HepG2 (cell line): Measurements from ENCODE around the gene DAZAP1. TPM values are rescaled to one million over a fixed set of nuclear protein-coding genes. Genes with fewer than 3 reads are reported as not detected.

Experiments used
- AGO1 ChIP-seq: fragments of 200-400 bp; formaldehyde crosslinking; IDR thresholded peaks from 2 replicates; pipeline ENCODE4 v1.6.1; 2017; ENCODE audit warnings: mild to moderate bottlenecking, low read depth, low read length, moderate library complexity; ENCODE audit not compliant: poor library complexity, severe bottlenecking
- CREB1 ChIP-seq, 2 experiments: fragments of 450-650 bp in 1 of 2; IDR thresholded peaks; 2 replicates each; pipeline ENCODE4 v1.6.1; 2016 to 2017; ENCODE audit warnings: control low read depth in 1 of 2, mild to moderate bottlenecking in 1 of 2, missing compliant biosample characterization in 1 of 2, missing genetic modification characterization in 1 of 2
- FOXK1 ChIP-seq: sonication (generic); formaldehyde crosslinking; IDR thresholded peaks from 2 replicates; pipeline ENCODE4 v1.4.0; 2020; ENCODE audit warnings: low read depth, missing genetic modification reagents, borderline replicate concordance
- KAT7 ChIP-seq: IDR thresholded peaks from 2 replicates; pipeline ENCODE4 v1.6.1; 2018; ENCODE audit warnings: borderline replicate concordance, missing compliant biosample characterization
- NFE2L1 ChIP-seq: sonication (generic); formaldehyde crosslinking; IDR thresholded peaks from 2 replicates; pipeline ENCODE4 v1.4.0; 2020; ENCODE audit warnings: missing genetic modification reagents, mild to moderate bottlenecking, borderline replicate concordance
- PHF20 ChIP-seq: sonication (generic); formaldehyde crosslinking; IDR thresholded peaks from 2 replicates; pipeline ENCODE4 v1.5.0; 2020; ENCODE audit warnings: mild to moderate bottlenecking, missing genetic modification reagents
- SAP130 ChIP-seq: IDR thresholded peaks from 2 replicates; pipeline ENCODE4 v1.6.1; 2016; ENCODE audit warnings: low read depth
- SKI ChIP-seq: fragments of 450-650 bp; IDR thresholded peaks from one replicate; pipeline ENCODE4 v1.6.1; 2018; ENCODE audit warnings: mild to moderate bottlenecking; ENCODE audit not compliant: partially characterized antibody
- SMAD1 ChIP-seq: sonication (generic); formaldehyde crosslinking; IDR thresholded peaks from 2 replicates; pipeline ENCODE4 v1.4.0; 2020; ENCODE audit warnings: missing genetic modification reagents, low read depth, mild to moderate bottlenecking, borderline replicate concordance
- TSC22D2 ChIP-seq: sonication (generic); formaldehyde crosslinking; IDR thresholded peaks from 2 replicates; pipeline ENCODE4 v1.5.1; 2020; ENCODE audit warnings: missing genetic modification reagents, mild to moderate bottlenecking, borderline replicate concordance
- XRCC5 ChIP-seq: fragments of 200-400 bp; formaldehyde crosslinking; optimal IDR thresholded peaks from 2 replicates; pipeline ENCODE3; 2017; ENCODE audit warnings: mild to moderate bottlenecking, low read length
- ZFYVE20 ChIP-seq: sonication (generic); formaldehyde crosslinking; IDR thresholded peaks from 2 replicates; pipeline ENCODE4 v1.8.0; 2023; ENCODE audit warnings: low read depth, mild to moderate bottlenecking, moderate library complexity, missing genetic modification reagents, borderline replicate concordance
- ZNF274 ChIP-seq: sonication (generic); formaldehyde crosslinking; IDR thresholded peaks from 2 replicates; pipeline ENCODE4 v1.5.1; 2020; ENCODE audit warnings: mild to moderate bottlenecking, missing genetic modification reagents
- ZNF772 ChIP-seq: sonication (generic); formaldehyde crosslinking; IDR thresholded peaks from 2 replicates; pipeline ENCODE4 v1.5.0; 2020; ENCODE audit warnings: mild to moderate bottlenecking, missing genetic modification reagents
- ZNF776 ChIP-seq: sonication (generic); formaldehyde crosslinking; IDR thresholded peaks from 2 replicates; pipeline ENCODE4 v1.4.0; 2020; ENCODE audit warnings: mild to moderate bottlenecking, missing genetic modification reagents
- polyA plus RNA-seq, 8 experiments: library from polyadenylated mRNA; depleted of rRNA in 3 of 8; stranded (reverse) in 7 of 8; unstranded in 1 of 8; fragments of >200 nt; fragmentation: Illumina TruSeq in 4 of 8; extraction: Trizol in 4 of 8; gene quantifications; 2 replicates each; pipeline versions ENCODE4 v1.2.1 to v1.2.3, GENCODE V29; 2011 to 2016; ENCODE audit warnings: low read depth in 4 of 8, missing spikeins in 1 of 8, mixed read lengths in 1 of 8; ENCODE audit not compliant: insufficient read depth in 1 of 8
- total RNA-seq, 5 experiments: library from RNA; depleted of rRNA; stranded (reverse); fragments of >200 nt; fragmentation: Illumina TruSeq; extraction: Trizol; gene quantifications; 2 replicates each; pipeline ENCODE4 v1.2.3, GENCODE V29; 2016; ENCODE audit warnings: low read depth in 1 of 5
- TF ChIP-seq, protein P1 (sequence below): conservative IDR thresholded peaks from 2 replicates; pipeline ENCODE4 v1.6.1; 2018; ENCODE audit warnings: missing genetic modification reagents
- TF ChIP-seq, protein P2 (sequence below): sonication (generic); formaldehyde crosslinking; IDR thresholded peaks from 2 replicates; pipeline ENCODE4 v1.9.0; 2022; ENCODE audit warnings: missing genetic modification reagents, mild to moderate bottlenecking, borderline replicate concordance
- TF ChIP-seq, protein P3 (sequence below): sonication (generic); formaldehyde crosslinking; IDR thresholded peaks from 2 replicates; pipeline ENCODE4 v1.4.0; 2020; ENCODE audit warnings: missing genetic modification reagents
- TF ChIP-seq, protein P4 (sequence below): sonication (generic); formaldehyde crosslinking; IDR thresholded peaks from 2 replicates; pipeline ENCODE4 v1.4.0; 2020; ENCODE audit warnings: mild to moderate bottlenecking, missing genetic modification reagents

Gene DAZAP1
- total and polyA plus RNA-seq, 2 of the 13 experiments (the other 11 are each of a cell fraction or from before 2014, with no cell fraction given): 63.3 to 79.2 TPM

DNA sequence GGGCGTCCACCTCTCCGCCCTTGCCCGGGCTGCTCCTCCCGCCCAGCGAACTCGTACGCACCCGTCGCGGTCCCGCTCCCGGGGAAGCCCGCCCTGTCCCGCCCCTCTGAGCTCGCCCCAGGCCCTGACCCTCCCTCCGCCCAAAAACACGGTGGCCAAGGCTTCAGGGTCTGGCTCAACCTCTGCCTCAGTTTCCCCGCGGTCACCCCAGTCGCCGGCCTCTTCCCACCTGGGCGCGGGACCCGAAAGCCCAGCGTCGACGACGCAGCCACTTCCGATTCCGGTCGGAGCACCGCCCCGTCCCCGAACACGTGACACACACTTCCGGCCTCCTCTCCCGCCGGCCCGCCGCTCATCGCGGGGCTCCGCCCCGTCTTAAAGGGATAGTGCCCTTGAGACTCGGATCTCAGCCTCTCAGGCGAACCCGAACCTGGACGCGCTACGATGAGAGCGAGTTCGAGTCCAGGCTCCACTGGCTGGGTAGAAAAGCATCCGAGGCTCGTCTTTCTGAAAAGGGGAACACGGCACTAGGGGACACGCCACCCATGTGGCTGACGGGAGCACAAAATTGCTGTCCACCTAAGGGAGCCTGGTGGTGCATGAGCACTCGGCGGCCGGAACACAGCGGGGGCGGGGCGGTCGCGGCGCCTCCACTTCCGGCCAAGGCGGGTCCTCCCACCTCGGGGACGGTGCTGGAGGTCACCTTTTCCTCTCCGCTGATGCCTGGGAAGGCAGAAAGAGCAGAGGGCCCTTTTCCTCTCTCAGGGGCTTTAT is 71.7 kb downstream of the DAZAP1 start, which contains the start of gene C19orf25 (continued):
- TF ChIP-seq, protein P1, sequence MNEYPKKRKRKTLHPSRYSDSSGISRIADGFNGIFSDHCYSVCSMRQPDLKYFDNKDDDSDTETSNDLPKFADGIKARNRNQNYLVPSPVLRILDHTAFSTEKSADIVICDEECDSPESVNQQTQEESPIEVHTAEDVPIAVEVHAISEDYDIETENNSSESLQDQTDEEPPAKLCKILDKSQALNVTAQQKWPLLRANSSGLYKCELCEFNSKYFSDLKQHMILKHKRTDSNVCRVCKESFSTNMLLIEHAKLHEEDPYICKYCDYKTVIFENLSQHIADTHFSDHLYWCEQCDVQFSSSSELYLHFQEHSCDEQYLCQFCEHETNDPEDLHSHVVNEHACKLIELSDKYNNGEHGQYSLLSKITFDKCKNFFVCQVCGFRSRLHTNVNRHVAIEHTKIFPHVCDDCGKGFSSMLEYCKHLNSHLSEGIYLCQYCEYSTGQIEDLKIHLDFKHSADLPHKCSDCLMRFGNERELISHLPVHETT (CRISPR knock-in tag): peak; percentile 70; the same call in 1 of the 2 replicates
- TF ChIP-seq, protein P2, sequence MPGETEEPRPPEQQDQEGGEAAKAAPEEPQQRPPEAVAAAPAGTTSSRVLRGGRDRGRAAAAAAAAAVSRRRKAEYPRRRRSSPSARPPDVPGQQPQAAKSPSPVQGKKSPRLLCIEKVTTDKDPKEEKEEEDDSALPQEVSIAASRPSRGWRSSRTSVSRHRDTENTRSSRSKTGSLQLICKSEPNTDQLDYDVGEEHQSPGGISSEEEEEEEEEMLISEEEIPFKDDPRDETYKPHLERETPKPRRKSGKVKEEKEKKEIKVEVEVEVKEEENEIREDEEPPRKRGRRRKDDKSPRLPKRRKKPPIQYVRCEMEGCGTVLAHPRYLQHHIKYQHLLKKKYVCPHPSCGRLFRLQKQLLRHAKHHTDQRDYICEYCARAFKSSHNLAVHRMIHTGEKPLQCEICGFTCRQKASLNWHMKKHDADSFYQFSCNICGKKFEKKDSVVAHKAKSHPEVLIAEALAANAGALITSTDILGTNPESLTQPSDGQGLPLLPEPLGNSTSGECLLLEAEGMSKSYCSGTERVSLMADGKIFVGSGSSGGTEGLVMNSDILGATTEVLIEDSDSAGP (CRISPR knock-in tag): peak; percentile 100
- TF ChIP-seq ZFYVE20 (CRISPR knock-in tag) (no peak), FOXK1 (CRISPR knock-in tag) (peak; percentile 41; the same call in 1 of the 2 replicates), SKI (peak; percentile 68), PHF20 (CRISPR knock-in tag) (peak; percentile 81), TSC22D2 (CRISPR knock-in tag) (peak; percentile 43; the same call in 1 of the 2 replicates), AGO1 (peak; percentile 60), SMAD1 (CRISPR knock-in tag) (no peak), SAP130 (peak; percentile 94), XRCC5 (peak; percentile 69), NFE2L1 (CRISPR knock-in tag) (no peak), CREB1 (IDR thresholded peaks at IDR 0.05) (peak; percentile 79), CREB1 (CRISPR knock-in tag; IDR thresholded peaks at IDR 0.05) (no peak), ZNF772 (CRISPR knock-in tag) (peak; percentile 37; the same call in 1 of the 2 replicates), KAT7 (CRISPR knock-in tag) (no peak), ZNF274 (CRISPR knock-in tag) (peak; percentile 73; the same call in 1 of the 2 replicates), ZNF776 (no peak)
- TF ChIP-seq, protein P3, sequence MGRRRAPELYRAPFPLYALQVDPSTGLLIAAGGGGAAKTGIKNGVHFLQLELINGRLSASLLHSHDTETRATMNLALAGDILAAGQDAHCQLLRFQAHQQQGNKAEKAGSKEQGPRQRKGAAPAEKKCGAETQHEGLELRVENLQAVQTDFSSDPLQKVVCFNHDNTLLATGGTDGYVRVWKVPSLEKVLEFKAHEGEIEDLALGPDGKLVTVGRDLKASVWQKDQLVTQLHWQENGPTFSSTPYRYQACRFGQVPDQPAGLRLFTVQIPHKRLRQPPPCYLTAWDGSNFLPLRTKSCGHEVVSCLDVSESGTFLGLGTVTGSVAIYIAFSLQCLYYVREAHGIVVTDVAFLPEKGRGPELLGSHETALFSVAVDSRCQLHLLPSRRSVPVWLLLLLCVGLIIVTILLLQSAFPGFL (CRISPR knock-in tag): no peak
- TF ChIP-seq, protein P4, sequence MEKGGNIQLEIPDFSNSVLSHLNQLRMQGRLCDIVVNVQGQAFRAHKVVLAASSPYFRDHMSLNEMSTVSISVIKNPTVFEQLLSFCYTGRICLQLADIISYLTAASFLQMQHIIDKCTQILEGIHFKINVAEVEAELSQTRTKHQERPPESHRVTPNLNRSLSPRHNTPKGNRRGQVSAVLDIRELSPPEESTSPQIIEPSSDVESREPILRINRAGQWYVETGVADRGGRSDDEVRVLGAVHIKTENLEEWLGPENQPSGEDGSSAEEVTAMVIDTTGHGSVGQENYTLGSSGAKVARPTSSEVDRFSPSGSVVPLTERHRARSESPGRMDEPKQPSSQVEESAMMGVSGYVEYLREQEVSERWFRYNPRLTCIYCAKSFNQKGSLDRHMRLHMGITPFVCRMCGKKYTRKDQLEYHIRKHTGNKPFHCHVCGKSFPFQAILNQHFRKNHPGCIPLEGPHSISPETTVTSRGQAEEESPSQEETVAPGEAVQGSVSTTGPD (CRISPR knock-in tag): no peak
